ENCODE measurements around the gene MERTK. TPM values are rescaled to one million over a fixed set of nuclear protein-coding genes. Genes with fewer than 3 reads are reported as not detected.

The MERTK gene
- total and polyA plus RNA-seq, 10 of the 15 experiments (the other 5 are each of a cell fraction or from before 2014, with no cell fraction given), result 0.13 to 30.6 (median 0.50) TPM

GRCh38 chr2:111961663-111962062, 63.3 kb downstream of the MERTK start:
- no peaks in the 10 kb centered on the region; a peak in 1 of 4 replicates for H3K27me3 ChIP-seq (replicated peaks in 1 of 2; ENCODE audit: control insufficient read depth in 2 of 2, insufficient read depth in 2 of 2, low read length in 1 of 2)
- no peak for ATAC-seq
- intact Hi-C loops (cut with micrococcal nuclease; ENCODE audit: unreplicated experiment), result no loop called here
- no peaks in the 10 kb centered on the region for H3K36me3 ChIP-seq (ENCODE audit: control insufficient read depth in 2 of 2, insufficient read depth in 2 of 2, low read length in 1 of 2)
- ChIA-PET RAD21 (ENCODE audit: unreplicated experiment) (no interaction called here), CTCF (interaction anchor here (0.8 kb wide), 1 partner anchor 26 kb away, joined by 3 read pairs; no protein-coding TSS in a partner anchor), SMC1A (ENCODE audit: uncharacterized antibody, unreplicated experiment) (interaction anchor here (0.7 to 1.1 kb wide), 2 partner anchors 21 to 85 kb away, joined by 3 to 6 read pairs; no protein-coding TSS in a partner anchor), POLR2A (no interaction called here)
- no peaks in the 10 kb centered on the region for H3K9me3 ChIP-seq (replicated peaks; ENCODE audit: control insufficient read depth, insufficient read depth, low read length)
- no peaks in the 10 kb centered on the region for H3K79me2 ChIP-seq (ENCODE audit: control insufficient read depth, insufficient read depth, low read length)
- no peak overlapping the region for H2AFZ ChIP-seq (ENCODE audit: control insufficient read depth, low read depth, low read length)
- in situ Hi-C loops (cut with MboI), result no loop called here
- WGBS (ENCODE audit: insufficient coverage, insufficient replicate concordance, low lambda C conversion rate, missing lambda C conversion rate), result 77% methylated on average over 7 of the region's 7 CpGs
- no peak for TF ChIP-seq TBL1XR1 (IDR thresholded peaks at IDR 0.05; ENCODE audit: low read depth, low read length)
- no peak for TF ChIP-seq RB1 (IDR thresholded peaks at IDR 0.05; ENCODE audit: borderline replicate concordance)
- TF ChIP-seq BACH1 (IDR thresholded peaks at IDR 0.05; ENCODE audit: borderline replicate concordance), result no peak
- TF ChIP-seq CREM (IDR thresholded peaks at IDR 0.05; ENCODE audit: low read depth), result no peak
- no peak for TF ChIP-seq FOXM1 (IDR thresholded peaks at IDR 0.05; ENCODE audit: low read depth, low read length)
- TF ChIP-seq MLLT1 (IDR thresholded peaks at IDR 0.05), result no peak
- no peak for TF ChIP-seq RFX5 (IDR thresholded peaks at IDR 0.05; ENCODE audit: low read depth, low read length)
- TF ChIP-seq, protein P1, sequence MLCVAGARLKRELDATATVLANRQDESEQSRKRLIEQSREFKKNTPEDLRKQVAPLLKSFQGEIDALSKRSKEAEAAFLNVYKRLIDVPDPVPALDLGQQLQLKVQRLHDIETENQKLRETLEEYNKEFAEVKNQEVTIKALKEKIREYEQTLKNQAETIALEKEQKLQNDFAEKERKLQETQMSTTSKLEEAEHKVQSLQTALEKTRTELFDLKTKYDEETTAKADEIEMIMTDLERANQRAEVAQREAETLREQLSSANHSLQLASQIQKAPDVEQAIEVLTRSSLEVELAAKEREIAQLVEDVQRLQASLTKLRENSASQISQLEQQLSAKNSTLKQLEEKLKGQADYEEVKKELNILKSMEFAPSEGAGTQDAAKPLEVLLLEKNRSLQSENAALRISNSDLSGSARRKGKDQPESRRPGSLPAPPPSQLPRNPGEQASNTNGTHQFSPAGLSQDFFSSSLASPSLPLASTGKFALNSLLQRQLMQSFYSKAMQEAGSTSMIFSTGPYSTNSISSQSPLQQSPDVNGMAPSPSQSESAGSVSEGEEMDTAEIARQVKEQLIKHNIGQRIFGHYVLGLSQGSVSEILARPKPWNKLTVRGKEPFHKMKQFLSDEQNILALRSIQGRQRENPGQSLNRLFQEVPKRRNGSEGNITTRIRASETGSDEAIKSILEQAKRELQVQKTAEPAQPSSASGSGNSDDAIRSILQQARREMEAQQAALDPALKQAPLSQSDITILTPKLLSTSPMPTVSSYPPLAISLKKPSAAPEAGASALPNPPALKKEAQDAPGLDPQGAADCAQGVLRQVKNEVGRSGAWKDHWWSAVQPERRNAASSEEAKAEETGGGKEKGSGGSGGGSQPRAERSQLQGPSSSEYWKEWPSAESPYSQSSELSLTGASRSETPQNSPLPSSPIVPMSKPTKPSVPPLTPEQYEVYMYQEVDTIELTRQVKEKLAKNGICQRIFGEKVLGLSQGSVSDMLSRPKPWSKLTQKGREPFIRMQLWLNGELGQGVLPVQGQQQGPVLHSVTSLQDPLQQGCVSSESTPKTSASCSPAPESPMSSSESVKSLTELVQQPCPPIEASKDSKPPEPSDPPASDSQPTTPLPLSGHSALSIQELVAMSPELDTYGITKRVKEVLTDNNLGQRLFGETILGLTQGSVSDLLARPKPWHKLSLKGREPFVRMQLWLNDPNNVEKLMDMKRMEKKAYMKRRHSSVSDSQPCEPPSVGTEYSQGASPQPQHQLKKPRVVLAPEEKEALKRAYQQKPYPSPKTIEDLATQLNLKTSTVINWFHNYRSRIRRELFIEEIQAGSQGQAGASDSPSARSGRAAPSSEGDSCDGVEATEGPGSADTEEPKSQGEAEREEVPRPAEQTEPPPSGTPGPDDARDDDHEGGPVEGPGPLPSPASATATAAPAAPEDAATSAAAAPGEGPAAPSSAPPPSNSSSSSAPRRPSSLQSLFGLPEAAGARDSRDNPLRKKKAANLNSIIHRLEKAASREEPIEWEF (IDR thresholded peaks at IDR 0.05; ENCODE audit: insufficient replicate concordance, low read depth, low read length), result no peak
- no peak for TF ChIP-seq SRF (IDR thresholded peaks at IDR 0.05; ENCODE audit: low read depth in 2 of 2, low read length in 2 of 2)
- no peak for TF ChIP-seq SMAD5 (IDR thresholded peaks at IDR 0.05; ENCODE audit: low read depth)
- TF ChIP-seq CREB1 (IDR thresholded peaks at IDR 0.05; ENCODE audit: low read depth), result no peak
- no peak for TF ChIP-seq ZBTB33 (IDR thresholded peaks at IDR 0.05)
- TF ChIP-seq, protein P2, sequence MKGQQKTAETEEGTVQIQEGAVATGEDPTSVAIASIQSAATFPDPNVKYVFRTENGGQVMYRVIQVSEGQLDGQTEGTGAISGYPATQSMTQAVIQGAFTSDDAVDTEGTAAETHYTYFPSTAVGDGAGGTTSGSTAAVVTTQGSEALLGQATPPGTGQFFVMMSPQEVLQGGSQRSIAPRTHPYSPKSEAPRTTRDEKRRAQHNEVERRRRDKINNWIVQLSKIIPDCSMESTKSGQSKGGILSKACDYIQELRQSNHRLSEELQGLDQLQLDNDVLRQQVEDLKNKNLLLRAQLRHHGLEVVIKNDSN (IDR thresholded peaks at IDR 0.05; ENCODE audit: borderline replicate concordance, extremely low read length, insufficient read depth, low read depth, low read length), result no peak
- no peak for TF ChIP-seq SMC3 (IDR thresholded peaks at IDR 0.05; ENCODE audit: borderline replicate concordance, low read length)
- TF ChIP-seq CHD4 (IDR thresholded peaks at IDR 0.05), result no peak
- H3K9ac ChIP-seq (ENCODE audit: control insufficient read depth, insufficient read depth, low read length), result no peak overlapping the region
- no peak for DNase-seq (ENCODE audit: low read depth, low spot score)
- no peak overlapping the region for H3K27ac ChIP-seq (ENCODE audit: control insufficient read depth, insufficient read depth)
- no peak for FAIRE-seq
- no peaks in the 10 kb centered on the region for H4K20me1 ChIP-seq (ENCODE audit: control insufficient read depth, insufficient read depth)
- BruUV-seq (replicated peaks), result no TSS peak
- H3K4me3 ChIP-seq, result no peak overlapping the region
- H3K4me2 ChIP-seq (ENCODE audit: control insufficient read depth, insufficient read depth), result no peak overlapping the region
- no peaks in the 10 kb centered on the region for H3K4me1 ChIP-seq (ENCODE audit: control insufficient read depth, insufficient read depth, low read length)

Measured in GM12878 (cell line).